Tibial artery (tissue), 4 donors: Measurements from ENCODE around the gene ACSF2.
A peak's percentile ranks its signal among the peaks of the same experiment; 100 is the strongest.

ENCODE experiments used
- DNase-seq, 2 donors: peaks; one replicate each; pipeline ENCODE4 v3.0.0-alpha.2; 2019
- H3K27ac ChIP-seq, 2 donors: fragments of 200-600 bp; sonication (generic) in 1 of 2; 1 replicate in 1 of 2; 2 replicates in 1 of 2; pipeline ENCODE4 v1.5.1; 2018 to 2019; ENCODE audit warnings: mild to moderate bottlenecking in 1 of 2
- H3K27me3 ChIP-seq, 2 donors: fragments of 200-600 bp; sonication (generic) in 1 of 2; one replicate each; pipeline versions ENCODE4 v1.5.1 to v1.6.0; 2016 to 2019
- H3K36me3 ChIP-seq, 3 donors: fragments of 200-600 bp; sonication (generic) in 2 of 3; one replicate each; pipeline ENCODE4 v1.5.1; 2016 to 2019; ENCODE audit warnings: mild to moderate bottlenecking in 2 of 3
- H3K4me1 ChIP-seq, 4 donors: fragments of 200-600 bp; sonication (generic) in 2 of 4; 1 replicate in 3 of 4; 2 replicates in 1 of 4; pipeline ENCODE4 v1.5.1; 2016 to 2019
- H3K4me3 ChIP-seq, 2 donors: fragments of 200-600 bp; sonication (generic) in 1 of 2; 1 replicate in 1 of 2; 2 replicates in 1 of 2; pipeline ENCODE4 v1.5.1; 2018 to 2019; ENCODE audit warnings: mild to moderate bottlenecking in 2 of 2
- H3K9me3 ChIP-seq, 3 donors: fragments of 200-600 bp; sonication (generic) in 1 of 3; one replicate each; pipeline ENCODE4 v1.5.1; 2016 to 2019
- CTCF ChIP-seq, 2 experiments: fragments of 200-600 bp in 1 of 2; fragments of 450-650 bp in 1 of 2; IDR thresholded peaks; one replicate each; pipeline ENCODE4 v1.5.1; 2017 to 2019; ENCODE audit warnings: antibody characterized with exemption in 2 of 2, mild to moderate bottlenecking in 1 of 2, moderate library complexity in 1 of 2
- intact Hi-C: fragments of 100-400 bp; cut with DNase I; formaldehyde crosslinking; loops from one replicate; pipeline ENCODE4 v1.15.0; 2023; ENCODE audit warnings: low total_unique reads

Gene ACSF2

GRCh38 chr17:50480142-50480764 lies 54.2 kb downstream of the ACSF2 start:
- Histone ChIP-seq H3K4me3 (peak overlapping the region in 1 of 2 donors; percentile 72), H3K27me3 (peaks cover 0 to 8% of the 10 kb centered on the region in 2 donors), H3K27ac (peak overlapping the region; percentile 91 to 94), H3K9me3 (no peaks in the 10 kb centered on the region), H3K36me3 (peaks cover 2 to 27% (median 21%) of the 10 kb centered on the region in 3 donors), H3K4me1 (peaks cover 0 to 38% (median 24%) of the 10 kb centered on the region in 4 donors)
- no peak for TF ChIP-seq CTCF (IDR thresholded peaks at IDR 0.05)
- intact Hi-C loops, result loop anchor here (5.0 to 10.0 kb wide), 2 partner anchors 62 to 205 kb away; no protein-coding TSS in a partner anchor
- no peak for DNase-seq

- Histone ChIP-seq H3K27ac (peak overlapping the region; percentile 84 to 91), H3K27me3 (peaks cover 0 to 8% of the 10 kb centered on the region in 2 donors), H3K4me3 (no peak overlapping the region), H3K36me3 (peaks cover 9 to 35% (median 28%) of the 10 kb centered on the region in 3 donors), H3K4me1 (peaks cover 0 to 38% (median 24%) of the 10 kb centered on the region in 4 donors), H3K9me3 (no peaks in the 10 kb centered on the region)
- DNase-seq, result no peak
- no peak for TF ChIP-seq CTCF (IDR thresholded peaks at IDR 0.05)
- intact Hi-C loops, result loop anchor here (5.0 to 10.0 kb wide), 2 partner anchors 61 to 204 kb away; no protein-coding TSS in a partner anchor
These were observed 55.0 kb downstream of the ACSF2 start for GRCh38 chr17:50480854-50481490.

- peak overlapping the region; percentile 84 for H3K27ac ChIP-seq
- no peak for DNase-seq
These were observed 55.6 kb downstream of the ACSF2 start for GRCh38 chr17:50481648-50482047.

GRCh38 chr17:50482110-50482509 lies 56.1 kb downstream of the ACSF2 start:
- H3K27ac ChIP-seq, result peak overlapping the region; percentile 84
- DNase-seq, result no peak
- H3K4me1 ChIP-seq, result peaks cover 0 to 38% (median 24%) of the 10 kb centered on the region in 4 donors
- no peak overlapping the region for H3K4me3 ChIP-seq
- TF ChIP-seq CTCF (IDR thresholded peaks at IDR 0.05), result no peak
- no peaks in the 10 kb centered on the region for H3K27me3 ChIP-seq
- intact Hi-C loops, result loop anchor here (2.0 to 10.0 kb wide), 3 partner anchors 60 to 203 kb away; no protein-coding TSS in a partner anchor
- no peaks in the 10 kb centered on the region for H3K9me3 ChIP-seq
- H3K36me3 ChIP-seq, result peaks cover 12 to 44% (median 31%) of the 10 kb centered on the region in 3 donors

More at GRCh38 chr17:50481648-50482047, 55.6 kb downstream of the ACSF2 start:
- no peaks in the 10 kb centered on the region for H3K9me3 ChIP-seq
- no peak overlapping the region for H3K4me3 ChIP-seq
- peaks cover 0 to 38% (median 24%) of the 10 kb centered on the region in 4 donors for H3K4me1 ChIP-seq
- TF ChIP-seq CTCF (IDR thresholded peaks at IDR 0.05), result no peak
- peaks cover 12 to 40% (median 31%) of the 10 kb centered on the region in 3 donors for H3K36me3 ChIP-seq
- intact Hi-C loops, result loop anchor here (2.0 to 10.0 kb wide), 3 partner anchors 61 to 203 kb away; no protein-coding TSS in a partner anchor
- H3K27me3 ChIP-seq, result peaks cover 0 to 1% of the 10 kb centered on the region in 2 donors

- peak; percentile 88 to 93 for TF ChIP-seq CTCF (IDR thresholded peaks at IDR 0.05)
- H3K27ac ChIP-seq, result peak overlapping the region; percentile 84
- no peaks in the 10 kb centered on the region for H3K9me3 ChIP-seq
- H3K4me3 ChIP-seq, result no peak overlapping the region
- H3K27me3 ChIP-seq, result no peaks in the 10 kb centered on the region
- H3K36me3 ChIP-seq, result peaks cover 12 to 48% (median 31%) of the 10 kb centered on the region in 3 donors
- intact Hi-C loops, result loop anchor here (2.0 to 10.0 kb wide), 3 partner anchors 60 to 202 kb away; no protein-coding TSS in a partner anchor
- peak; percentile 98 to 99 for DNase-seq
- H3K4me1 ChIP-seq, result peaks cover 0 to 38% (median 24%) of the 10 kb centered on the region in 4 donors
These were observed 56.5 kb downstream of the ACSF2 start for GRCh38 chr17:50482516-50482915.
